ENCODE results near the gene HOXB1.

Gene HOXB1

GRCh38 chr17:48499735-48500434 is 30.9 kb downstream of the HOXB1 start:
- Histone ChIP-seq H3K36me3 (no peaks in the 10 kb centered on the region), H3K27me3 (peaks cover 33% of the 10 kb centered on the region), H3K9me3 (no peaks in the 10 kb centered on the region), H3K4me3 (ENCODE audit: low read depth, low read length) (no peak overlapping the region), H3K4me1 (no peaks in the 10 kb centered on the region)
- DNase-seq = no peak
- no peak for TF ChIP-seq CTCF (IDR thresholded peaks at IDR 0.05; ENCODE audit: low read depth, low read length)

DNA sequence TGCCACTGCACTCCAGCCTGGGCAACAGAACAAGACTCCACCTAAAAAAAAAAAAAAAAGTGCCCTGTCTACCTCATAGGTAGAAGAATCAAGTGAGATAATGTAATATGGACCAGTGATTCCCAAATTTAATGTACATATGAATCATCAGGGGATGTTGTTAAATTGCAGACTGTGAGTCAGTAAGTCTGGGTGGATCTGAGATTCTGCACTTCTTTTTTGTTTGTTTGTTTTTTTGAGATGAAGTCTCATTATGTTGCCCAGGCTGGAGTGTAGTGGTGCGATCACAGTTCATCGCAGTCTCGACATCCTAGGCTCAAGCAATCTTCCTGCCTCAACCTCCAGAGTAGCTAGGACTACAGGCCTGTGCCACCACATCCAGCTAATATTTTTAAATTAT is 31.6 kb downstream of the HOXB1 start:
- Histone ChIP-seq H3K4me3 (ENCODE audit: low read depth, low read length) (no peak overlapping the region), H3K4me1 (no peaks in the 10 kb centered on the region), H3K36me3 (no peaks in the 10 kb centered on the region), H3K27me3 (peaks cover 38% of the 10 kb centered on the region), H3K9me3 (no peaks in the 10 kb centered on the region)
- no peak for DNase-seq
- TF ChIP-seq CTCF (IDR thresholded peaks at IDR 0.05; ENCODE audit: low read depth, low read length) = no peak

- no peak overlapping the region for H3K4me3 ChIP-seq (ENCODE audit: low read depth, low read length)
- no peaks in the 10 kb centered on the region for H3K36me3 ChIP-seq
- no peaks in the 10 kb centered on the region for H3K4me1 ChIP-seq
- H3K27me3 ChIP-seq = peaks cover 42% of the 10 kb centered on the region
- no peak for TF ChIP-seq CTCF (IDR thresholded peaks at IDR 0.05; ENCODE audit: low read depth, low read length)
- DNase-seq = no peak
- no peaks in the 10 kb centered on the region for H3K9me3 ChIP-seq
These were observed 32.5 kb downstream of the HOXB1 start for GRCh38 chr17:48498164-48498850.

DNA sequence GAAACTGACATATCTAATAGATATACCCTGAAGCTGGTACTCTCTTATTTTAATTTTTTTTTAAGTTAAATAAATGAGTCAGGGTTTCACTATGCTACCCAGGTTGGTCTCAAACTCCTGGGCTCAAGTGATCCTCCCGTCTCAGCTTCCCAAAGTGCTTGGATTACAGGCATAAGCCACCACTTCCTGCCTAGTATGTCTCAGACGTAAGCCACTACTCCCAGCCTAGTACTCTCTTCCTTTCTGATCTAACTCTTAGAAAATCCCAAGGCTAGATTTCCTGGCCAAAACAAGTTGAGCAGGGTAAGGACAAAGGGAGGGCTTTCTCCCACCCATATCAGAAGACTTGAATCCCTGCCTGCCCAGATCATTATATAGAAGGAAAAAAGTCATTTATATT is 33.7 kb downstream of the HOXB1 start:
- peaks cover 48% of the 10 kb centered on the region for H3K27me3 ChIP-seq

GRCh38 chr17:48494335-48494734 is 36.5 kb downstream of the HOXB1 start:
- Histone ChIP-seq H3K36me3 (no peaks in the 10 kb centered on the region), H3K4me3 (ENCODE audit: low read depth, low read length) (no peak overlapping the region), H3K4me1 (no peaks in the 10 kb centered on the region), H3K27me3 (peaks cover 71% of the 10 kb centered on the region), H3K9me3 (no peaks in the 10 kb centered on the region)
- TF ChIP-seq CTCF (IDR thresholded peaks at IDR 0.05; ENCODE audit: low read depth, low read length) = no peak
- DNase-seq = no peak

More for the DNA sequence above, 33.7 kb downstream of the HOXB1 start:
- H3K4me1 ChIP-seq = no peaks in the 10 kb centered on the region
- H3K4me3 ChIP-seq (ENCODE audit: low read depth, low read length) = no peak overlapping the region
- no peak for DNase-seq
- no peaks in the 10 kb centered on the region for H3K9me3 ChIP-seq
- no peaks in the 10 kb centered on the region for H3K36me3 ChIP-seq
- no peak for TF ChIP-seq CTCF (IDR thresholded peaks at IDR 0.05; ENCODE audit: low read depth, low read length)

All from BE2C (cell line).